Keratinocyte (primary cell): ENCODE measurements around the gene FRMD7.

Experiments
- EZH2 ChIP-seq: IDR thresholded peaks from one replicate; pipeline ENCODE4 v1.6.1; 2012; ENCODE audit warnings: inconsistent platforms, mild to moderate bottlenecking, low read length, moderate library complexity
- TF ChIP-seq, protein P1 (sequence below), 3 experiments: IDR thresholded peaks in 1 of 3; conservative IDR thresholded peaks in 1 of 3; optimal IDR thresholded peaks in 1 of 3; 2 replicates in 2 of 3; 3 replicates in 1 of 3; pipeline versions ENCODE3 to v1.5.1; 2011; ENCODE audit warnings: low read length in 3 of 3, mild to moderate bottlenecking in 3 of 3, moderate library complexity in 2 of 3, control low read depth in 1 of 3, inconsistent platforms in 1 of 3; ENCODE audit not compliant: insufficient read depth in 2 of 3; ENCODE audit errors: extremely low read depth in 1 of 3

GRCh38 chrX:132030264-132030663 is 97.6 kb downstream of the FRMD7 start:
- TF ChIP-seq EZH2: no peak
- TF ChIP-seq, protein P1, sequence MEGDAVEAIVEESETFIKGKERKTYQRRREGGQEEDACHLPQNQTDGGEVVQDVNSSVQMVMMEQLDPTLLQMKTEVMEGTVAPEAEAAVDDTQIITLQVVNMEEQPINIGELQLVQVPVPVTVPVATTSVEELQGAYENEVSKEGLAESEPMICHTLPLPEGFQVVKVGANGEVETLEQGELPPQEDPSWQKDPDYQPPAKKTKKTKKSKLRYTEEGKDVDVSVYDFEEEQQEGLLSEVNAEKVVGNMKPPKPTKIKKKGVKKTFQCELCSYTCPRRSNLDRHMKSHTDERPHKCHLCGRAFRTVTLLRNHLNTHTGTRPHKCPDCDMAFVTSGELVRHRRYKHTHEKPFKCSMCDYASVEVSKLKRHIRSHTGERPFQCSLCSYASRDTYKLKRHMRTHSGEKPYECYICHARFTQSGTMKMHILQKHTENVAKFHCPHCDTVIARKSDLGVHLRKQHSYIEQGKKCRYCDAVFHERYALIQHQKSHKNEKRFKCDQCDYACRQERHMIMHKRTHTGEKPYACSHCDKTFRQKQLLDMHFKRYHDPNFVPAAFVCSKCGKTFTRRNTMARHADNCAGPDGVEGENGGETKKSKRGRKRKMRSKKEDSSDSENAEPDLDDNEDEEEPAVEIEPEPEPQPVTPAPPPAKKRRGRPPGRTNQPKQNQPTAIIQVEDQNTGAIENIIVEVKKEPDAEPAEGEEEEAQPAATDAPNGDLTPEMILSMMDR (optimal IDR thresholded peaks at IDR 0.05 in 1 of 3, IDR thresholded peaks at IDR 0.05 in 1 of 3, conservative IDR thresholded peaks at IDR 0.05 in 1 of 3; ENCODE audit: extremely low read depth in 1 of 3, insufficient read depth in 2 of 3, low read length in 3 of 3): no peak
